NK-92 treated with Interleukin-12 subunit alpha and Interleukin-12 subunit beta, amount 100 ng/mL, for 24 hours (cell line): ENCODE measurements around the gene STOX1.
"Not testable (repeated sequence)": the region's sequence is repeated elsewhere in the genome, so short reads cannot be mapped to it uniquely, and the experiment has no call there.

Experiments
- DNase-seq: peaks from one replicate; lab custom pipeline; 2025; lab: John Stamatoyannopoulos, UW

The STOX1 gene

DNA sequence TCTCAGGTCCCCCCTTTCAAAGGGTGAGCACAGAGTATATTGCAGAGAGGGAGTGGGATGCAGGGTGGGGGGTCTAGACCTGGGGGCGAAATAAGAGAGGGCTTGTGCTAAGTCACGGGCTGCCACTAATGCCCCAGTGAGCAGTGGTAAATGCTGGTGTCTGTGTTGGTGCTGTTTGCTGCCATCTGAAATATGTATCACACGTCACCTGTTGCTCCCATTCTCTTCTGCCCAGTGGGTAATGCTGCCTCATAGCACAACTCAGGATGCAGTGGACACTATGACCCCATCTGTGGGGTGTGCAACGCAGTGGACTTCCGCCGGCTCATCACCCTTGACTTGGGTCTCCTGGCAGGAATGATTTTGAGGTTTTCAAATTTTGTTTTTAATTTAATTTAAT, 2.6 kb downstream of the STOX1 start:
- DNase-seq, result no peak

DNA sequence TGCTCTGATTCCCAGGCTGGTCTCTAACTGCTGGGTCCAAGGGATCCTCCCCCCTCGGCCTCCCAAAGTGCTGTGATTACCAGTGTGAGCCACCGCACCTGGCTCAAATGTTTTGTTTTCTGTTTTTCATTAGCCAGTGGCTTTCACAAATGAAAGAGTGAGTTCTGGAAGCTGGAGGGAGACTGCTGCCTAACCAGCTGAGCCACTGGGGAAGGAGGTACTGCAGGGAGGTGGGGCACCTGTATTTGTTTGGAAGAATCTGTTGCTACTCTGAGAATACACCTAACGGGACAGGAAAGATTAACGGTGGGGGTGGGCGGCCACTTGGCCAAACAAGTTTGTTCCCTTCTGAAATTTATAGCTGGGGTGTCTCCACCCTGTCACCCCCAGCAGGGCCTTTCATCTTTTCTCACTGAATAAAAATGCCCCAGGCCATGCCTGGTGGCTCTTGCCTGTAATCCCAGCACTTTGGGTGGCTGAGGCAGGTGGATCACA, 4.7 kb downstream of the STOX1 start:
- no peak for DNase-seq

DNA sequence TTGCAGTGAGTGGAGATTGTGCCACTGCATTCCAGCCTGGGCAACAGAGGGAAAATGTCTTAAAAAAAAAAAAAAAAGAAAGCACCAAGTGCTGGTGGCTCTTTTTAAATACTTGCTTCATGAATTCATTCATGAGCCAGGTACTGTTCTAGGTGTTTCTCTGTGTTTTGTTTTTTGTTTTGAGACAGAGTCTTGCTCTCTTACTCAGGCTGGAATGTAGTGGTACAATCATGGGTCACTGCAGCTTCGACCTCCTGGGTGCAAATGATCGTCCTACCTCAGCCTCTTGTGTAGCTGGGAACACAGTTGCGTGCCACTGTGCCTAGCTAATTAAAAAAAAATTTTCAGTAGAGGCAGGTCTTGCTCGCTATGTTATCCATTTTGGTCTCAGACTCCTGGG, 5.3 kb downstream of the STOX1 start:
- no peak for DNase-seq

DNA sequence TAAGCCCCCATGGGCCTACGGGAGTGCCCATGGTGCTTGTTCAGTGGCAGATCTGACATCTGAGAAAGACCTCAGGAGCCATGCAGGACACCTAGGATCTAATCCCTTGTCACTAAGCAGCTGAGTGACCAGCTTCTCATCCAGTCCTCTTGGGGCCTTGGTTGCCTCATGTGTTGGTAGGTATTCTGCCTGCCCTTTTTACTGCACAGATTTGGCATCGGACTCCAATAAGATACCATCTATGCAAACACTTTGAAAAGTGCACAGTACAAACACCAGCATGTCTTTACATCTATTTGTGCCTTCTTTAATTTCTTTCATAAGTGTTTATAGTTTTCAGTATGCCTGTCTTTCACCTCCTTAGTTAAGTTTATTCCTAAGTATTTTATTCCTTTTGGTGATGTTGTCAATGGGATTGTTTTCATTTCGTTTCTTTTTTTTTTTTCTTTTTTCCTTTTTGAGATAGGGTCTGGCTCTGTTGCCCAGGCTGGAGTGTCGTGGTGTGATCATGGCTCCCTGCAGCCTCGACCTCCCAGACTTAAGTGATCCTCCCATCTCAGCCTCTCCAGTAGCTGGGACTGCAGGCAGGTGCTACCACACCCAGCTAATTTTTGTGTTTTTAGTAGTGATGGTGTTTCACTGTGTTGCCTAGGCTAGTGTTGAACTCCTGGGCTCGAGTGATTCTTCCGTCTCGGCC, 10.4 kb downstream of the STOX1 start:
- no peak for DNase-seq

DNA sequence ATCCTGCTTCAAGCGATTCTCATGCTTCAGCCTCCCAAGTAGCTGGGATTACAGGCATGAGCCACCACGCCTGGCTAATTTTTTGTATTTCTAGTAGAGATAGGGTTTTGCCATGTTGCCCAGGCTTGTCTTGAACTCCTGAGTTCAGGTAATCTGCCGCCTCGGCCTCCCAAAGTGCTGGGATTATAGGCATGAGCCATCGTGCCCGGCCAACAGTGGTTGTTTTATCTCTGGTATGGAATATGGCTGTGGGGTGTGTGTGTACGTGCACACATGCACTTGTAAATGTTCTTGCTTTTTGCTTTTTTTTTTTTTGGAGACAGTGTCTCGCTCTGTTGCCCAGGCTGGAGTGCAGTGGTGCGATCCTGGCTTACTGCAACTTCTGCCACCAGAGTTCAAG, 13.3 kb downstream of the STOX1 start:
- not testable (repeated sequence) for DNase-seq

DNA sequence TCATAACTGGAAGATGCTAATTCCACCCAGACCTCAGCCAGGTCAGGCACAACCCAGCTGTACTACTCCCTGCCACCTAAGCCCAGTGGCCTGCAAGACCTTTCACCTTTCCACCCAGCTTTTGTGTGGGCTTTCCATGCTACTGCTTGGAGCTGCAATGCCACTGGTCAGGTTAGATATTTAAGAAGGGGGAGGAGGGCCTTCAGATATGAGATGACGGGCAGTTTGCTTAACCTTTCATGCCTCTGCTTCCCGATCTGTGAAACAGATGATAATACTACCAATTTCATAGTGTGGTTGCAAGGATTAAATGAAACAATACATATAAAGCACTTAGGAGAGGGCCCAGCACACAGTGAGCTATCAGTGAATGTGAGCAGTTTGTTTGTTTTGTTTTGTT, 20.9 kb downstream of the STOX1 start:
- no peak for DNase-seq

DNA sequence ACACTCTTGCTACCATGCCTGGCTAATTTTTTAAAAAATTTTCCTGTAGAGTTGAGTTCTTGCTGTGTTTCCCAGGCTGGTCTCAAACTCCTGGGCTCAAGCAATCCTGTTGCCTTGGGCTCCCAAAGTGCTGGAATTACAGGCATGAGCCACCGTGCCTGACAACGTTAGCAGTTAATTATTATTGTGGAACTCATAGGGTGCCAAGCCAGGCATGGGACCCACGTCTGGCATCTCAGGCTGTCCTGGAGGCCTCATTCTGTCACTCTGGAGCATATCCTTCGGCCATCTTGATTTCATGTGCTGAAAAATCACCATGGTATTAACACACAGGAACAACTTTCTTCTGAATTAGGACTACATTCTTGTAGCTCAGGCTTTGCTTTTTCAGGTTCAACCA, 21.5 kb downstream of the STOX1 start:
- DNase-seq, result no peak

DNA sequence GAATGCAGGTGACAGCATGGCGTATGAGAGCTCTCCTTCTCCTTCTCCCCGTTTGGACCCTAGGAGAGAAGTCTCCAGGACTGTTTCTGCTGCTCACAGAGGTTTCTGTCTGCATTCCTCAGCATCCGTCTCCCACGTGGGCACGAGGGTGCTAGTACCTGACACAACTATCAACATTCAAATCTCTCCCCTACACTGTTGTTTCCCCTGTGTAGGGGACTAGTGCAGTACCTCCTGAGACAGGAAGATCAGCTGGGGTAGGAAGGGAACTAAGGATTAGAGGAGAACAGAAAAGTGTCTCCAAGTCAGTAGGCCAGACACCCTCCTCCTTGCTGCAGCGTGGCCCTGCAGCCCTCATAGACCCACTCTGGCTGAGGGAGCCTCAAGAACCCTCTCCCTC, 29.0 kb downstream of the STOX1 start:
- DNase-seq, result no peak

DNA sequence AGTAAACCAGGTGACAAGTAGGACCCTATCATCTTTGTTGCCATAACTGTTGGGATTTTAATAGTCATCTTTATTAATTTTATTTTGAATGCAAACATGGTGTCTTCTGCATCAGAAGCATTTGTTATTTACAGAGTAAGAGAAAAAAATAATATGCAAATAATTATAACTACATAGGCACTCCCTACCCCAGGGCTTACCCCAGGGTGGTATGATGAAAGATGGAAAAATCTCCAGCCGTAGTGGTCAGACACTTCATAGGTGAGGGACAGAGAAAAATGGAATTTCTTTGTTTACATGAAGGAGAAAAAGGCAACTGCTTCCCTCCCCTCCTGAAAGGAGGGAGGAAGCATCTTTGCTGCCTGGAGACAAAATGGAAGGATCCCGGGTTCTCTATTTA, 29.7 kb downstream of the STOX1 start:
- DNase-seq, result no peak

DNA sequence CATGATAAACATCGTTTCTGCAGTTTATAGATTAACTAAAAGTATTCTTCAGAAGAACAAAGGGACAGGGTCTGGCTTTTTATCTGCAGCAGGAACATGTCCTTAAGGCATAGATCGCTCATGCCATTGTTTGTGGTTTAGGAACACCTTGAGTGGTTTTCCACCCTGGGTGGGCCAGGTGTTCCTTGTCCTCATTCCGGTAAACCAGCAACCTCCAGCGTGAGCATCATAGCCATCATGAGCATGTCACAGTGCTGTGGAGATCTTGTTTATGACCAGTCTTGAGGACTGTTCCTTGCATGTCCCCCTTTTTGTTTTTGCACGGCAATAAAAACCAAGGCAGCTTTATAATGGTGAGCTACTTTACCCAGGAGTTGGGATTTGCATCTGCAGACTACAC, 33.9 kb downstream of the STOX1 start:
- DNase-seq, result no peak

DNA sequence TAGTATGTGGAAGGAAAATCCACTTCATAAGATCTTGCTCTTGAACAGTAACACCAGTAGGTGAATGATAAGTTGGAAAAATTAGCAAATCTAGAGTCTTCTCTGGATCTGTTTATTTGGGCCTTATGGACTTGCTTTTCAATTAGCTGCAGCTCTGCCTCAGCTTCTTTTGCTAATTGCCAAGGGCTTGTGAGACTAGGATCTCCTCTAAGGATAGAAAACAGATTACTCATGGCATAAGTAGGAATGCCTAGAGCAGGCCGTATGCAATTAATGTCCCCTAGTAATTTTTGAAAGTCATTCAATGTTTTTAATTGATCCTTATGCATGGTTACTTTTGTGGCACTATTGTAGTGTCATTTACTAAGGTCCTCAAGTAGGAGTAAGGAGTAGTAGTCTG, 37.3 kb downstream of the STOX1 start:
- no peak for DNase-seq

DNA sequence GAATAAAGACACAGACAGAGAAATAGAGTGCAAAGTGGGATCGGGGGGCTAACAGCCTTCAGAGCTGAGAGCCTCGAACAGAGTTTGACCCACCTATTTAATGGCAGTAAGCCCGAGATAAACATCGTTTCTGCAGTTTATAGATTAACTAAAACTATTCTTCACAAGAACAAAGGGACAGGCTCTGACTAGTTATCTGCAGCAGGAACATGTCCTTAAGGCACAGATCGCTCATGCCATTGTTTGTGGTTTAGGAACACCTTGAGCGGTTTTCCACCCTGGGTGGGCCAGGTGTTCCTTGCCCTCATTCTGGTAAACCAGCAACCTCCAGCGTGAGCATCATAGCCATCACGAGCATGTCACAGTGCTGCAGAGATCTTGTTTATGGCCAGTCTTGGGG, 40.8 kb downstream of the STOX1 start:
- DNase-seq, result not testable (repeated sequence)

DNA sequence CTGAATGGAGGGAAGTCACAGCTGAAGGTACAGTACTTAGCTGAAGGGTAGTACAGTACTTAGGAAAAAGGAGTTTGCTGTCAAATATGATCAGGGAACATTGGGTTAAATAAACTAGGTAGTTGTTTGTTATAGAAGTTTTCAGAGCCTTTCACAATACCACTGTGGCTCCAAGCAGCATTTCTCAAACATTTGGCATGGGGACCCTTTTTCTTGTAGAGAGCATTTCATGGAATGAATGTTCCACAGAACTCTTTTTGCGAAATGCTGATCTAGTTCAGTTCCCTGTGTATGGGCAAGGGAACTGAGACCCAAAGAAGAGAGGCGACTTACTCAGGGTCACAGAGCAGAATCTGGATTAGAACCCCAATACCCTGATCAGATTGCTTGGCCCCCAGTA, 42.3 kb downstream of the STOX1 start:
- no peak for DNase-seq

DNA sequence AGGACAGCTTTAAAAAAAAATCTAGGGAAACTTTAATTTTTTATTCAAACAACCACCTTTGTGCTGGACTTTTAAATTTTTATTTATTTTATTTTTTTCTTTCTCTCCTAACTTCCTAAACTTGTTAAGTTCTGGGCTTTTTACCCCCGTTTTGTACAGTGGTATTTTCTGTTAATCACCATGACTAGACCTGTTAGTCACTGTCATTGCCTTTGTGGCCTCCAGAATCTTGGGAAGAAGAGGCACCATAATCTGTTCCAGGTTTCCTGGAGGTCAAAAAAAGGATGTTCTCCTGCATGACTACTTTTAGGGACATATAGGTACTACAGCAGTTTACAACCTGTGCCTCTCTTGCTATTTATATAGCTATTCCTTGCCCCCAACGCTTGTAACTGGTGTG, 42.7 kb downstream of the STOX1 start:
- no peak for DNase-seq

DNA sequence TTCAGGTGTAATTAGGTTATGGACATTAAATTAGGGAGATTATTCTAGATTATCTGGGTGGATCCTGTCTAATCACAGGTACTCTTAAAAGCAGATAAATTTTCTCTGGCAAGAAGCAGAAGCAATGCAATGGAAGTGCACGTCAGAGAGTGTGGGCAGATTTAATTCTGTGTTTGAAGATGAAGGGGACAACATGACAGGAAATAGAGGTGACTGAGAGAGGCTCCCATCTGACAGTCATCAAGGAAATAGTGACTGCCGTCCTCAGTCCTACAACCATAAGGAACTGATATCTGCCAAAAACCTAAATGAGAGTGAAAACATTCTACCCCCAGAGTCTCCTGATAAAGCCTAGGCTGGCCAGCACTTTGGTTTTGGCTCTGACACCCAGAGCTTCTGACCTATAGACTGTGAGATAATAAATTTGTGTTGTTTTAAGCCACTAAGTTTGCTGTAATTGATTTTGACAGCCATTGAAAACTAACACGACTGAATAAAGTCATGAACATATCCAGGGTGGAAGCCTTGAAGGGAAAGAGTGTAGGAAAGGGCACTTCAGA, 43.3 kb downstream of the STOX1 start:
- no peak for DNase-seq

DNA sequence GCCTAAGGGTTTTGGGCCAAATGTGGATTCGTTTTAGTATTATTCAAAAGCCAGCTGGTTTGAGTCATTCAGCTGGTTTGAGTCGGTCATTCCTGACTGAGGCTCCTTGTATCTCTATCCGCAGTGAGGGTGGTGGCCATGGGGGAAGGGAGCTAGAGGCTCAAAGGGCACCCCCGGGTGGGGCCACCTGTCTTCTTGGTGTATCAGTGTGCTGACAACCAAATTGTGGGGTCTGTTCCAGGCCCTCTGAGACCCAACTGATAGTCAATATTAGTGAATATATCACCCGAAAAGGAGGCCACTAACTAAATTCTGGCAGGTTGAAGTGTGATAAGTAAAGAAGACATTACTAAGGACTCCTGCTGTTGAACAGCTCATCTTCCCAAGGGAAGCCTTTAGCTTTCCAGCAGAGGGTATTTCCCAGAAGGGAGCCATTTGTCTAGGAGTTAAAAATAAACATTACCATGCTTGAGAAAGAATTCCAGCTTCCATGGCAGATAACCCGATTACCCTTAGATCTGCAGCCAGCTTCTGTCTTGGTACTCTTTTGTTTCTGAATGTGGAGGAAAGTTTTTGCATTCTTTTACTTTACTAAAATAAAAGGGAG, 43.9 kb downstream of the STOX1 start:
- no peak for DNase-seq

DNA sequence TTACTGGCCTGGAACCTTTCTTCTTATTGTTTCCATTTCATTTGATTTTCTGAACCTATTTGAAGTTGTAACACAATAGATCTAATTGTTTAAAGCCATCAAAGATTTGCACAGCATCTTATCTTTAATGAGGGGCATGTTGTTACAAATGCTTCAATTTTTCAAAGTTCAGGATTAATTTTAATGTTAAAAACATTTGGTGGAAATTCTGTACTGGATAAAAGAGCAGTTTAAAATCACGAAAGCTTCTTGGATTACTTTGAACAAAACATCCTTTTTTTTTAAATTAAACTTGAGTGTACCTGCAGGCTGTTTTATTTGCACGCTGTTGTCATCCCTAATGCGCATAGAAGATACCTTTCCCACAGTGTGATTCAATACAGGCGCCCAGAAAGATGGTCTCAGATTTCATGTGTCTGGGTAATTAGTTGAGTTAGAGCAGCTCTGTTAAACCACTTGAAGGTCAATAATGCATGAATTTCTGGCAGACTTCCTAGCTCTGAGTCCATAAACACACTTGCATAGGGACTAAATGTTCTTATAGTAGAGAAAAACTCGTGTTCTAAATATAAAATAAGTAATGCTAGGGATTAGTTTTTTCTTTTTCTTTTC, 44.5 kb downstream of the STOX1 start:
- no peak for DNase-seq

DNA sequence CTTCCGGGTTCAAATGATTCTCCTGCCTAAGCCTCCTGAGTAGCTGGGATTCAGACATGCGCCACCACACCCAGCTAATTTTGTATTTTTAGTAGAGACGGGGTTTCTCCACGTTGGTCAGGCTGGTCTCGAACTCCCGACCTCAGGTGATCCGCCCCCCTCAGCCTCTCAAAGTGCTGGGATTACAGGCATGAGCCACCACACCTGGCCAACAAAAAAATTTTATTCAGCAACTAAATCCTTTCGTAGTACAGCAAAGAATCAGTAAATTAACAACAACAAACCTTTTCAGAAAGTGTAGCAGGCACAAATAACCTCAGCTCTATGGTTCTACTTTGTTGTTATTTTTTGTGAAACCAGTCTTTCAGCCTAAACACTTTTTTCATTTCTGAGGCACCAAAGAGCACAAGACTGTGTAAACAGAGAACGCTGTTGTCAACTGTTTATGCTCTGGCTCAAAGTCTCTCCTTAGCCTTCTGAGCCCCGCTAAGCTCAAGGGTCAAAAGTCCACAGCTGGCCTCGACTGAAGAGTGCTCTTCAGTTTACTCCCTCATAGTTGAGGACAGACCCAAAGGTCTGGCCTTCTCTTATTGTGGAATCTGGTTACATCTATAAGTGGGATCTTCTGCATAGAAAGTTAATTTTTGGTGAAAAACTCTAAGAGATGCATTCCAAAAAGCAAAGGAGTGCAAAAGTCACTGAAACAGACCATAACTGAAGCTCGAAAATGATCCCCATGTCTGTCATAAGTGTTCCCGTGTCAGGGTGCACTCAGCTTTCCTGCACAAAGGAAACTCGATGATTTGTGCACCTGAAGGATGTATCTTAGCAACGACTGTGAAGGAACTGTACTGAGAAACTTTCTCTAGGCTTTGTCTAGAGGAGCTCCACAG, 49.2 kb downstream of the STOX1 start:
- DNase-seq, result no peak

DNA sequence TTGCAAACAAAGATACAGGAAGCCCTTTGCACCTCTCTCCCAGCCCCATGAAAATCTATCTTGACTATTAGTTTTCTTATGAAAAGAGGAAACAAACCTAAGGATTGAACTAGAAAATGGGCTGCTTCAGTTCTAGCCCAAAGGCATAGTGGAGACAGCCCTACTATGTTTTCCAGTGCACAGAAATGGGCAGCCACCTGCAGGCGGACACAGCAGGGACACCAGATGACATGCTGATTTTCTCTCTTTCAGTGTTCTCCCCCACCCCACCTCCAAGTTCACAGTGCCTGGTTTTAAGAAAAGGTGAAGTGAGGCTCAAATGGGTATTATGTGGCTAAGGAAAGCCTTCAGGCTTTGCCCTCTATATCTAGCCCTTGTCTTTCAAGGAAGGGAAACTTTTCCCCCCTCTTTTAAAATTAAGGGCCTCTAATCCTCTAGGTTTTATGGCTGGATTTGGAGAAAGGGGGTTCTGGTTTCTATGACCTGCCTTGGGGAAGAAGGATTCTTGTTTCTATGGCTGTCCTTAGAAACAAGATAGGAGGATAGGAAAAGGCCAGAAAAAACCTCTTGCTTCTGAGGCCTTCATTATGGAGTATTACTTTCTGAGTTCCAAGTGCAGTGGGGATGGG, 50.3 kb downstream of the STOX1 start:
- DNase-seq, result no peak

DNA sequence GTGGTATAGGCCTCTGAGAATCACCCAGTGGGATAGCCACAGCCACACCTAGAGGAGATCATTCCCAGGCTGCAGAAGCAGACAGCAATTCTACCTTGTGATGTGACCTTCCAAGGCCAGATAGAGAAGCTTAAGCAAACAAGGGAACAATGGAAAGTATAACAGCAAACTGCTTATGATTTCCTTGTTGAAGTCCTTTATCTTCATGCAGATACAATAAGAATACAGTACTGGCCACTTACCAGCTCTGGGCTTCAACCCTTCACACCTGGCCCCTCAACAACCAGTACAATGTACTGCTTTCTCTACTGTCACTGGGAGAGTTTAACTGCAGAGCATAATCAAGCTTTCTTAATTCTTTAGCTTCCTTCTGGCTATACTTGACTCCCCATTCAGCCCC, 51.2 kb downstream of the STOX1 start:
- DNase-seq, result no peak

DNA sequence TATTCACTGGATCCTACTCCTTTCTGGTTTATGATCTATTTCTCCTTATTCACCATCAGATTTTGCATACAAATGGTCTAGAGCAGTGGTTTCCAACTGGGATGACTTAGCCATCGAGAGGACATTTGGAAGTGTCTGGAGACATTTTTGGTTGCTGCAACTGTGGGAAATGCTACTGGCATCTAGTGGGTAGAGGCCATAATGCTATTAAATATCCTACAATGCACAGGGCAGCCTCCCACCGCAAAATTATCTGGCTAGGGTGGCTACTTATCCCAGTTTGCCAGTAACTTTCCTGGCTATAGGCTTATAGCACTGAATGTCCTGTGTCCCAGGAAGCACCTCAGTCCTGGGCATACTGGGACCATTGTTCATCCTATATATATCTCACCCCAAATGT, 52.3 kb downstream of the STOX1 start:
- no peak for DNase-seq

DNA sequence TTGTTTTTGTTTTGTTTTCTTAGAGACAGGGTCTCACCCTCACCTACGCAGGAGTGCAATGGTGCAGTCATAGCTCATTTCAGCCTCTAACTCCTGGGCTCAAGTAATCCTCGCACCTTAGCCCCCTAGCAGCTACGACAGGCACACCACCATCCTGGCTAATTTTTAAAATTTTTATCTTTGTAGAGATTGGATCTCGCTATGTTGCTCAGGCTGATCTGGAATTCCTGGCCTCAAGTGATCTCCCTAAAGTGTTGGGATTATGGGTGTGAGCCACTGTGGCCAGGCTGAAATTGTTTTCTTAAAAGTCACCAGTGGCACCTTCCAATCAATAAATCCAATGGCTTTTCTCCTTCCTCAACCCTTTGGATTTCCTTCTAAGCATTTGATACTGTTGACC, 52.9 kb downstream of the STOX1 start:
- DNase-seq, result no peak
